HL-60/S4 (cell line): ENCODE data around the gene SREBF1.

Experiments
- in situ Hi-C: fragments of 300-500 bp; cut with MboI; formaldehyde crosslinking; loops from 2 replicates; pipeline ENCODE4 v1.14.3; 2022; ENCODE audit warnings: low sequenced_read_pairs

Gene SREBF1

GRCh38 chr17:17797119-17797809 lies 39.5 kb downstream of the SREBF1 start:
- in situ Hi-C loops = no loop called here

GRCh38 chr17:17796787-17797061 lies 40.1 kb downstream of the SREBF1 start:
- in situ Hi-C loops = no loop called here

- in situ Hi-C loops = no loop called here
These were observed 40.6 kb downstream of the SREBF1 start for GRCh38 chr17:17795946-17796786.

DNA sequence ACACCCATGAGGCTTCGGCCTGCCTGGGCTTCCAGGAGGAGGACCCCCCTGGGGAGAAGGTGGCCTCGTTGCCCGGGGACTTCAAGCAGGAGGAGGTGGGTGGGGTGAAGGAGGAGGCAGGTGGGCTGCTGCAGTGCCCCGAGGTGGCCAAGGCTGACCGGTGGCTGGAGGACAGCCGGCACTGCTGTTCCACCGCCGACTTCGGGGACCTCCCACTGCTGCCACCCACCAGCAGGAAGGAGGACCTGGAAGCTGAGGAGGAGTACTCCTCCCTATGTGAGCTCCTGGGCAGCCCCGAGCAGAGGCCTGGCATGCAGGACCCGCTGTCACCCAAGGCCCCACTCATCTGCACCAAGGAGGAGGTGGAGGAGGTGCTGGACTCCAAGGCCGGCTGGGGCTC lies 41.5 kb downstream of the SREBF1 start:
- in situ Hi-C loops = no loop called here

DNA sequence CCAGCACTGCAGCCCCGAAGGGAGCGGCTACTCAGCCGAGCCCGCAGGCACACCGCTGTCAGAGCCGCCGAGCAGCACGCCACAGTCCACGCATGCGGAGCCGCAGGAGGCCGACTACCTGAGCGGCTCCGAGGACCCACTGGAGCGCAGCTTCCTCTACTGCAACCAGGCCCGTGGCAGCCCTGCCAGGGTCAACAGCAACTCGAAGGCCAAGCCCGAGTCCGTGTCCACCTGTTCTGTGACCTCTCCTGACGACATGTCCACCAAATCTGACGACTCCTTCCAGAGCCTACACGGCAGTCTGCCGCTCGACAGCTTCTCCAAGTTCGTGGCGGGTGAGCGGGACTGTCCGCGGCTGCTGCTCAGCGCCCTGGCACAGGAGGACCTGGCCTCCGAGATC lies 42.4 kb downstream of the SREBF1 start:
- in situ Hi-C loops = no loop called here

DNA sequence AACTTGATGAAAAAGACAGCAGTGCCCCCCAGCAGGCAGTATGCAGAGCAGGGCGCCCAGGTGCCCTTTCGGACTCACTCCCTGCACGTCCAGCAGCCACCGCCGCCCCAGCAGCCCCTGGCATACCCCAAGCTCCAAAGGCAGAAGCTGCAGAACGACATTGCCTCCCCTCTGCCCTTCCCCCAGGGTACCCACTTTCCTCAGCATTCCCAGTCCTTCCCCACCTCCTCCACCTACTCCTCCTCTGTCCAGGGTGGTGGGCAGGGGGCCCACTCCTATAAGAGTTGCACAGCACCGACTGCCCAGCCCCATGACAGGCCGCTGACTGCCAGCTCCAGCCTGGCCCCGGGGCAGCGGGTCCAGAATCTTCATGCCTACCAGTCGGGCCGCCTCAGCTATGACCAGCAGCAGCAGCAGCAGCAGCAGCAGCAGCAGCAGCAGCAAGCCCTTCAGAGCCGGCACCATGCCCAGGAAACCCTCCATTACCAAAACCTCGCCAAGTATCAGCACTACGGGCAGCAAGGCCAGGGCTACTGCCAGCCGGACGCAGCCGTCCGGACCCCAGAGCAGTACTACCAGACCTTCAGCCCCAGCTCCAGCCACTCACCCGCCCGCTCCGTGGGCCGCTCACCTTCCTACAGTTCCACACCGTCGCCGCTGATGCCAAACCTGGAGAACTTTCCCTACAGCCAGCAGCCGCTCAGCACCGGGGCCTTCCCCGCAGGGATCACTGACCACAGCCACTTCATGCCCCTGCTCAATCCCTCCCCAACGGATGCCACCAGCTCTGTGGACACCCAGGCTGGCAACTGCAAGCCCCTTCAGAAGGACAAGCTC lies 43.2 kb downstream of the SREBF1 start:
- in situ Hi-C loops = no loop called here

DNA sequence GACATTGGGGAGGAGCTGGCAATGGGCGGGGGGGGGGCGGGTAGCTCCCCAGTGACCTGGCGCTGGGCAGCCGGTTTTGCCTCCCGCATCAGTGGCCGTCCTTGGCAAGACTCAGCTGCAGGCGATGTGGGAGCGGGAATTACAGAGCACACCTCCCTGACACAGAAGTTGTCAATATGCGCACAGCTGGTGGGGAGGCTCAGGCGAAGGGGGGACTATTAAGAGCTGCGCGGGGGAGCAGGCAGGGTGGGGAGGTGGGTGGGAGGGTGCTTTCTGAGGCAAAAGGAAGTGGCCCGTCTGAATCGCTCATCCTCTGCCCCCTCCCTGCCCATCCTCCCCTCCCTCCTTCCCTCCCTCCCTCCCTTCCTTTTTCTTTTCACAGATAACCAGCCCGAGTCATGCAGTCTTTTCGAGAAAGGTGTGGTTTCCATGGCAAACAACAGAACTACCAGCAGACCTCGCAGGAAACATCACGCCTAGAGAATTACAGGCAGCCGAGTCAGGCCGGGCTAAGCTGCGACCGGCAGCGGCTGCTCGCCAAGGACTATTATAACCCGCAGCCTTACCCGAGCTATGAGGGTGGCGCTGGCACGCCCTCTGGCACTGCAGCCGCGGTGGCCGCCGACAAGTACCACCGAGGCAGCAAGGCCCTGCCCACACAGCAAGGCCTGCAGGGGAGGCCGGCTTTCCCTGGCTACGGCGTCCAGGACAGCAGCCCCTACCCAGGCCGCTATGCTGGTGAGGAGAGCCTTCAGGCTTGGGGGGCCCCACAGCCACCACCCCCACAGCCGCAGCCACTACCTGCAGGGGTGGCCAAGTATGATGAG lies 44.0 kb downstream of the SREBF1 start:
- in situ Hi-C loops = no loop called here

GRCh38 chr17:17792037-17792550 lies 44.7 kb downstream of the SREBF1 start:
- in situ Hi-C loops = no loop called here

- in situ Hi-C loops = no loop called here
These were observed 45.9 kb downstream of the SREBF1 start for GRCh38 chr17:17790637-17791464.

DNA sequence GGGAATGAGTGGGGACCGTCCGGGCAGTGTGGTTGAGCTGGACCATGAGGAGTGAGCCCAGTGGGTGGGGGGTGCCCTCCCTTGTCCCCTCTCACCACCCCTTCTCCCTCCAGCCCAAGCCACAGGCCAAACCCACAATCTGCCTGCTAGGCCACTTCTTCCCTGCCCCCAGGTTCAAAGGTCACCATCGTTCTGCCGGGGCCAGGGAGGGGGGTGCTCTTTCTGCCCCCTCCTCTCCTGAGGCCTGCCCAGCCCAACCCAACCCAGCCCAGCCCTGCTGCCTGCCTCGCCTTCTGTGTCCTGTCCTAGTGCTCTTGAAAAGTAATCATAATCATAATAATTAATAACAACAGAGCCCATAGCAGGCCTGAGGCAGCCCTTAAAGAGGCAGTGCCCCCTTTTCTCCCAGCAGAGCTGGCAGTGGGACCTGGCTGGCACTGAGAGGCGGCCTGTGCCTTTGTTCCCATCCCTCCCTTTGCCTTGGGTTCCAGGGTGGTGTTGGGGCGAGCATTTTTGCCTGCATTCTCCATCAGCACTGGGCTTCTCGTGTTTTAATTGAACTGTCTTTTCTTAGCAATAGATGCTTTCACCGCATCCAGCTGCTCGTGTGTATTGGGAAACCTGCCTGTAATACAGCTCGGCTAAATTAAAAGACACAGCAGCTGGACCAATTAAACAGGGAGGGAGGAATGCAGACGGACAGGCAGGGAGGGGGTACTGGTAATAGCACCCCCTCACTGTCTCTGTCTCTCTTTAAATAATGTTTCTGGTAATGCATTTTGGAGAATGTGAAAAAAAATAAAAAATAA lies 46.8 kb downstream of the SREBF1 start:
- in situ Hi-C loops = no loop called here

DNA sequence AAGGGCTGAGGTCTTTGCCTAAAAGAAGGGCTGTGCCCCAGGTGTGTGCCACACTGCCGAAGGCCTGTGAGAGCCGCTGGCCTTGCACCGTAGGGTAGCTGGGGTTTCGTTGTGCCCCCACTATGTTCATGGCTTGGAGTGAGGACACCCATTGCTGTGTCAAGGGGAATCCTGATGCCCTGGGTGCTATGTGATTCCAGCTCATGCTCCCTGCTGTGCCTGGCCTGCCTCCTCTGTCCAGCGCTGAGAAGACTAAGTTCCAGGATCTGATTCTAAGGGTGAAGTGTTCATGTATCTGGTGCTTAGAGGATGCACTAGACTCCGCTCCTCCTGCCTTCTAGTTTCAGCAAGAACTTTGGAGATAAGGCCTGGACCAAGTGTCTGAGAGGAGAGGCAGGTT lies 47.4 kb downstream of the SREBF1 start:
- in situ Hi-C loops = no loop called here

- in situ Hi-C loops = no loop called here
These were observed 47.8 kb downstream of the SREBF1 start for GRCh38 chr17:17788967-17789366.

DNA sequence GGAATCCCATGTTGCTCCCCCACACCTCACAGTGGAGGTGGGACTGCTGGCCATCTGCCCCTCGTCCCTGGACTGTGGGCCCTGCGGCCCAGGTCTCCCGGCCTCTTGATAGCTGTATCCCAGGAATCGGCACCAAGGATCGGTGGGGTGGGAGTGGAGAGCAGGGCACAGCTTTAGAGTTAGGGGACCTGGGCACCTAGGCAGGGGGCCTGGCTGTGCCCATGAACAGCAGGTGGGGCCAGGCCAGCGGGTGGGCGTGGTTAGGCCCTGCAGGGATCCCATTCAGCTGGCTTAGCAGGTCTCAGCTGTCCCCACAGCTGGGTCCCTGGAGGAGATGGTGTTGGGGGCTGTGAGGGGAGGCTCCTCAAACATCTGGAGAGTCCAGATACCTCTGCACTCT lies 49.2 kb downstream of the SREBF1 start:
- in situ Hi-C loops = no loop called here

GRCh38 chr17:17786998-17787397 lies 49.8 kb downstream of the SREBF1 start:
- in situ Hi-C loops = no loop called here

GRCh38 chr17:17785407-17785806 lies 51.4 kb downstream of the SREBF1 start:
- in situ Hi-C loops = no loop called here

- in situ Hi-C loops = no loop called here
These were observed 52.0 kb downstream of the SREBF1 start for GRCh38 chr17:17784657-17785267.

- in situ Hi-C loops = no loop called here
These were observed 52.7 kb downstream of the SREBF1 start for GRCh38 chr17:17783825-17784656.
